Heart left ventricle (tissue), 13 donors: Measurements from ENCODE around the gene SERPINB13.

Experiments used
- CTCF ChIP-seq, 12 donors: fragments of 200-600 bp; sonication (generic) in 4 of 12; IDR thresholded peaks; one replicate each; pipeline versions ENCODE4 v1.5.0 to v1.8.0; 2018 to 2022; ENCODE audit warnings: antibody characterized with exemption in 12 of 12, mild to moderate bottlenecking in 5 of 12
- POLR2A ChIP-seq, 2 donors: fragments of 450-650 bp; IDR thresholded peaks; one replicate each; pipeline ENCODE4 v1.6.1; 2017; ENCODE audit warnings: antibody characterized with exemption in 2 of 2, mild to moderate bottlenecking in 2 of 2, moderate library complexity in 2 of 2
- donor health status: ischemic (EF 13 %, LVEDD 7.1; RV severe dilation, severe dysfunction).
- donor health status: DM: no; HTN: yes; CAD: no.
- donor health status: DM: no; HTN: no; CAD: no.
- donor health status: ischemic (EF 25% LVEDD 6.9; RV normal size, moderate dysfunction).
- donor health status: ischemic (EF 25% LVEDD 5.7; RV mildly dilated, moderate dysfunction).
- donor health status: ischemic (EF 35%, LVEDD 5.7; RV mildly dilated, moderate dysfunction).
- donor health status: nonischemic (EF 11% LVEDD 7.7; RV severe dilation, severe dysfunction).
- donor health status: DM: yes; HTN: yes; CAD: no.
- donor health status: PGD.
- donor health status: ischemic (EF 29% LVEDD 5.4; RV normal size, mild dysfunction).
- donor health status: nonischemic (EF 23%, LVEDD 6.1; RV moderate dilation, normal function).

- TF ChIP-seq POLR2A (IDR thresholded peaks at IDR 0.05) (no peak), CTCF (IDR thresholded peaks at IDR 0.05) (no peak)
These were observed 32.5 kb downstream of the SERPINB13 start for GRCh38 chr18:63619661-63620060.
